Breast epithelium (tissue), 4 donors: Measurements from ENCODE around the gene RUBCN. TPM values are rescaled to one million over a fixed set of nuclear protein-coding genes. Genes with fewer than 3 reads are reported as not detected.
"Not testable (repeated sequence)": the region's sequence is repeated elsewhere in the genome, so short reads cannot be mapped to it uniquely, and the experiment has no call there.

Source experiments
- DNase-seq, 2 donors: peaks; one replicate each; pipeline ENCODE4 v3.0.0-alpha.2; 2019; ENCODE audit warnings: low spot score in 2 of 2
- H3K27ac ChIP-seq, 2 donors: fragments of 200-600 bp; sonication (generic) in 1 of 2; one replicate each; pipeline ENCODE4 v1.5.1; 2016 to 2019; ENCODE audit warnings: mild to moderate bottlenecking in 1 of 2
- H3K27me3 ChIP-seq, 2 donors: fragments of 200-600 bp; sonication (generic) in 1 of 2; one replicate each; pipeline versions ENCODE4 v1.5.1 to v1.6.0; 2017 to 2019; ENCODE audit warnings: control low read depth in 1 of 2, mild to moderate bottlenecking in 1 of 2
- H3K36me3 ChIP-seq: fragments of 200-600 bp; one replicate; pipeline ENCODE4 v1.5.1; 2019
- H3K4me1 ChIP-seq, 2 donors: fragments of 200-600 bp; sonication (generic); one replicate each; pipeline ENCODE4 v1.5.1; 2016 to 2019; ENCODE audit warnings: control low read depth in 1 of 2
- H3K4me3 ChIP-seq, 3 donors: fragments of 200-600 bp; sonication (generic); 1 replicate in 2 of 3; 2 replicates in 1 of 3; pipeline ENCODE4 v1.5.1; 2016 to 2019; ENCODE audit warnings: mild to moderate bottlenecking in 3 of 3, moderate library complexity in 2 of 3
- H3K9me3 ChIP-seq, 2 donors: fragments of 200-600 bp; sonication (generic) in 1 of 2; one replicate each; pipeline ENCODE4 v1.5.1; 2016 to 2019; ENCODE audit warnings: control low read depth in 1 of 2
- CTCF ChIP-seq, 3 donors: fragments of 450-650 bp; IDR thresholded peaks; one replicate each; pipeline ENCODE4 v1.5.1; 2016 to 2017; ENCODE audit warnings: antibody characterized with exemption in 3 of 3, mild to moderate bottlenecking in 3 of 3, moderate library complexity in 3 of 3
- POLR2A ChIP-seq: fragments of 450-650 bp; IDR thresholded peaks from one replicate; pipeline ENCODE4 v1.6.1; 2016; ENCODE audit warnings: antibody characterized with exemption, mild to moderate bottlenecking, moderate library complexity
- POLR2AphosphoS5 ChIP-seq, 3 donors: sonication (generic); formaldehyde crosslinking; IDR thresholded peaks; one replicate each; pipeline ENCODE4 v1.6.1; 2017; ENCODE audit warnings: antibody characterized with exemption in 3 of 3
- intact Hi-C: fragments of 100-400 bp; cut with DNase I; formaldehyde crosslinking; loops from one replicate; pipeline ENCODE4 v1.15.1; 2023; ENCODE audit warnings: low total_unique reads
- total RNA-seq, 3 donors: library from RNA; depleted of rRNA; stranded (reverse); fragments of >200 nt; gene quantifications; one replicate each; pipeline ENCODE4 v1.1.0, GENCODE V29; 2016

The RUBCN gene
- total RNA-seq, 3 donors from 2014 or later: 26.3 to 36.4 (median 35.7) TPM

GRCh38 chr3:197734667-197735318 is 1.9 kb downstream of the RUBCN start:
- DNase-seq: no peak
- H3K27me3 ChIP-seq: no peaks in the 10 kb centered on the region
- no peak overlapping the region for H3K4me3 ChIP-seq
- H3K27ac ChIP-seq: no peak overlapping the region
- no peaks in the 10 kb centered on the region for H3K9me3 ChIP-seq
- H3K4me1 ChIP-seq: peaks cover 0 to 8% of the 10 kb centered on the region in 2 donors
- TF ChIP-seq POLR2AphosphoS5 (IDR thresholded peaks at IDR 0.05): no peak
- no peak for TF ChIP-seq POLR2A
- TF ChIP-seq CTCF (IDR thresholded peaks at IDR 0.05): no peak
- intact Hi-C loops: no loop called here
- H3K36me3 ChIP-seq: no peaks in the 10 kb centered on the region

- no peak for DNase-seq
- H3K4me3 ChIP-seq: no peak overlapping the region
- H3K27me3 ChIP-seq: no peaks in the 10 kb centered on the region
- TF ChIP-seq CTCF (IDR thresholded peaks at IDR 0.05) (no peak), POLR2A (no peak), POLR2AphosphoS5 (IDR thresholded peaks at IDR 0.05) (no peak)
- no peak overlapping the region for H3K27ac ChIP-seq
- intact Hi-C loops: no loop called here
- H3K4me1 ChIP-seq: peaks cover 0 to 6% of the 10 kb centered on the region in 2 donors
- no peaks in the 10 kb centered on the region for H3K9me3 ChIP-seq
- H3K36me3 ChIP-seq: no peaks in the 10 kb centered on the region
Observed at GRCh38 chr3:197733042-197733441, 3.7 kb downstream of the RUBCN start.

GRCh38 chr3:197731483-197731882 is 5.2 kb downstream of the RUBCN start:
- DNase-seq, H3K27ac ChIP-seq, H3K4me1 ChIP-seq, intact Hi-C loops, H3K9me3 ChIP-seq, H3K4me3 ChIP-seq, H3K27me3 ChIP-seq, H3K36me3 ChIP-seq: not testable (repeated sequence)

- H3K9me3 ChIP-seq, H3K27ac ChIP-seq, H3K36me3 ChIP-seq, H3K27me3 ChIP-seq, intact Hi-C loops, H3K4me1 ChIP-seq, H3K4me3 ChIP-seq, DNase-seq: not testable (repeated sequence)
Observed at GRCh38 chr3:197730770-197731169, 5.9 kb downstream of the RUBCN start.

GRCh38 chr3:197730200-197730599 is 6.5 kb downstream of the RUBCN start:
- intact Hi-C loops: no loop called here
- no peaks in the 10 kb centered on the region for H3K9me3 ChIP-seq
- H3K4me1 ChIP-seq: no peaks in the 10 kb centered on the region
- TF ChIP-seq CTCF (IDR thresholded peaks at IDR 0.05) (no peak), POLR2A (no peak), POLR2AphosphoS5 (IDR thresholded peaks at IDR 0.05) (no peak)
- H3K4me3 ChIP-seq: no peak overlapping the region
- no peaks in the 10 kb centered on the region for H3K27me3 ChIP-seq
- no peaks in the 10 kb centered on the region for H3K36me3 ChIP-seq
- no peak for DNase-seq
- H3K27ac ChIP-seq: no peak overlapping the region

GRCh38 chr3:197728487-197728886 is 8.2 kb downstream of the RUBCN start:
- no peaks in the 10 kb centered on the region for H3K9me3 ChIP-seq
- TF ChIP-seq POLR2A (no peak), POLR2AphosphoS5 (IDR thresholded peaks at IDR 0.05) (no peak), CTCF (IDR thresholded peaks at IDR 0.05) (no peak)
- H3K27me3 ChIP-seq: no peaks in the 10 kb centered on the region
- no peaks in the 10 kb centered on the region for H3K4me1 ChIP-seq
- DNase-seq: no peak
- intact Hi-C loops: no loop called here
- no peaks in the 10 kb centered on the region for H3K36me3 ChIP-seq
- no peak overlapping the region for H3K27ac ChIP-seq
- H3K4me3 ChIP-seq: no peak overlapping the region

GRCh38 chr3:197727878-197728277 is 8.8 kb downstream of the RUBCN start:
- H3K9me3 ChIP-seq, H3K27ac ChIP-seq, H3K36me3 ChIP-seq, intact Hi-C loops, H3K4me3 ChIP-seq, H3K4me1 ChIP-seq, H3K27me3 ChIP-seq, DNase-seq: not testable (repeated sequence)
